Cerebellar nuclear complex (tissue), 1 donor: ENCODE measurements around the gene PDCD7.
"Not testable (repeated sequence)": the region's sequence is repeated elsewhere in the genome, so short reads cannot be mapped to it uniquely, and the experiment has no call there.

Source experiments
- DNase-seq, 2 experiments: peaks; one replicate each; lab custom pipeline; 2025; lab: John Stamatoyannopoulos, UW

PDCD7 gene

GRCh38 chr15:65091946-65092770 lies 41.5 kb downstream of the PDCD7 start:
- DNase-seq, result no peak

- DNase-seq, result no peak
Observed at GRCh38 chr15:65089206-65089824, 44.3 kb downstream of the PDCD7 start.

GRCh38 chr15:65088643-65089021 lies 45.0 kb downstream of the PDCD7 start:
- DNase-seq, result no peak

GRCh38 chr15:65087873-65088642 lies 45.5 kb downstream of the PDCD7 start:
- no peak for DNase-seq

GRCh38 chr15:65087411-65087810 lies 46.2 kb downstream of the PDCD7 start:
- no peak for DNase-seq

GRCh38 chr15:65086680-65087111 lies 46.9 kb downstream of the PDCD7 start:
- DNase-seq, result no peak

GRCh38 chr15:65085990-65086679 lies 47.5 kb downstream of the PDCD7 start:
- DNase-seq, result no peak

- DNase-seq, result no peak
Observed at GRCh38 chr15:65085207-65085753, 48.3 kb downstream of the PDCD7 start.

- DNase-seq, result no peak
Observed at GRCh38 chr15:65084500-65085206, 49.0 kb downstream of the PDCD7 start.

GRCh38 chr15:65083262-65083701 lies 50.3 kb downstream of the PDCD7 start:
- no peak for DNase-seq

GRCh38 chr15:65082303-65082953 lies 51.2 kb downstream of the PDCD7 start:
- no peak for DNase-seq

GRCh38 chr15:65081758-65082157 lies 51.9 kb downstream of the PDCD7 start:
- no peak for DNase-seq

- no peak for DNase-seq
Observed at GRCh38 chr15:65081270-65081669, 52.3 kb downstream of the PDCD7 start.

- DNase-seq, result no peak
Observed at GRCh38 chr15:65079580-65079979, 54.0 kb downstream of the PDCD7 start.

- no peak for DNase-seq
Observed at GRCh38 chr15:65077981-65078352, 55.6 kb downstream of the PDCD7 start.

- no peak for DNase-seq
Observed at GRCh38 chr15:65077291-65077980, 56.2 kb downstream of the PDCD7 start.

GRCh38 chr15:65076486-65077290 lies 56.9 kb downstream of the PDCD7 start, which contains the start of gene KBTBD13:
Gene KBTBD13 (plus strand): TSS chr15:65076746. CDS start chr15:65076816, 70 bp downstream.
- DNase-seq, result no peak

GRCh38 chr15:65075607-65076395 lies 57.8 kb downstream of the PDCD7 start:
- not testable (repeated sequence) for DNase-seq
